Uterus (tissue), 4 donors: ENCODE data around the gene TOR3A. TPM values are rescaled to one million over a fixed set of nuclear protein-coding genes. Genes with fewer than 3 reads are reported as not detected.

Source experiments
- DNase-seq, 2 donors: peaks; one replicate each; pipeline ENCODE4 v3.0.0-alpha.2; 2019 to 2020
- H3K27ac ChIP-seq, 2 donors: fragments of 200-600 bp; sonication (generic); 1 replicate in 1 of 2; 2 replicates in 1 of 2; pipeline ENCODE4 v1.5.1; 2016 to 2018
- H3K27me3 ChIP-seq, 2 donors: fragments of 200-600 bp; sonication (generic); one replicate each; pipeline ENCODE4 v1.5.1; 2018 to 2019; ENCODE audit warnings: control low read depth in 1 of 2
- H3K36me3 ChIP-seq, 2 donors: fragments of 200-600 bp; sonication (generic); one replicate each; pipeline ENCODE4 v1.5.1; 2019; ENCODE audit warnings: control low read depth in 1 of 2
- H3K4me1 ChIP-seq, 2 donors: fragments of 200-600 bp; sonication (generic); one replicate each; pipeline ENCODE4 v1.5.1; 2018 to 2019; ENCODE audit warnings: control low read depth in 1 of 2
- H3K4me3 ChIP-seq, 2 donors: fragments of 200-600 bp; sonication (generic); 1 replicate in 1 of 2; 2 replicates in 1 of 2; pipeline ENCODE4 v1.5.1; 2018 to 2019; ENCODE audit warnings: mild to moderate bottlenecking in 1 of 2
- H3K9me3 ChIP-seq, 2 donors: fragments of 200-600 bp; sonication (generic); one replicate each; pipeline ENCODE4 v1.5.1; 2019; ENCODE audit warnings: control low read depth in 1 of 2
- CTCF ChIP-seq, 4 experiments: fragments of 200-600 bp in 2 of 4; fragments of 450-650 bp in 2 of 4; sonication (generic) in 2 of 4; IDR thresholded peaks; one replicate each; pipeline ENCODE4 v1.5.1; 2016 to 2019; ENCODE audit warnings: antibody characterized with exemption in 4 of 4, mild to moderate bottlenecking in 2 of 4, moderate library complexity in 1 of 4
- POLR2A ChIP-seq, 2 donors: fragments of 450-650 bp; IDR thresholded peaks; one replicate each; pipeline ENCODE4 v1.6.1; 2016; ENCODE audit warnings: antibody characterized with exemption in 2 of 2, mild to moderate bottlenecking in 1 of 2, moderate library complexity in 1 of 2
- intact Hi-C: fragments of 100-400 bp; cut with DNase I; formaldehyde crosslinking; loops from one replicate; pipeline ENCODE4 v1.15.1; 2023; ENCODE audit warnings: low total_unique reads
- total RNA-seq, 4 donors: library from RNA; depleted of rRNA in 3 of 4; stranded (reverse); fragments of >200 nt in 3 of 4; gene quantifications; one replicate each; pipeline versions ENCODE4 v1.1.0 to v1.2.4, GENCODE V29; 2014 to 2023
- donor health status: DM: yes; HTN: yes; CAD: no.

TOR3A gene
- total RNA-seq, 4 donors from 2014 or later = 5.9 to 43.3 (median 13.7) TPM

- intact Hi-C loops = loop anchor here (5.0 kb wide), 1 partner anchor 284 kb away; the partner anchor contains the start of gene AXDND1
- no peak for DNase-seq
- no peak for TF ChIP-seq POLR2A (IDR thresholded peaks at IDR 0.05)
- TF ChIP-seq CTCF (IDR thresholded peaks at IDR 0.05) = no peak
- Histone ChIP-seq H3K9me3 (no peaks in the 10 kb centered on the region), H3K27me3 (no peaks in the 10 kb centered on the region), H3K4me1 (peaks cover 4 to 5% of the 10 kb centered on the region in 2 donors), H3K27ac (no peak overlapping the region), H3K36me3 (no peaks in the 10 kb centered on the region), H3K4me3 (no peak overlapping the region)
Observed at GRCh38 chr1:179083533-179083932, 1.7 kb downstream of the TOR3A start.

- no peak for DNase-seq
- no peaks in the 10 kb centered on the region for H3K27me3 ChIP-seq
- no peak for TF ChIP-seq CTCF (IDR thresholded peaks at IDR 0.05)
- no peak for TF ChIP-seq POLR2A (IDR thresholded peaks at IDR 0.05)
- H3K4me3 ChIP-seq = no peak overlapping the region
- no peaks in the 10 kb centered on the region for H3K9me3 ChIP-seq
- intact Hi-C loops = no loop called here
- H3K36me3 ChIP-seq = no peaks in the 10 kb centered on the region
- peaks cover 0 to 9% of the 10 kb centered on the region in 2 donors for H3K4me1 ChIP-seq
- H3K27ac ChIP-seq = no peak overlapping the region
Observed at GRCh38 chr1:179087665-179088064, 5.8 kb downstream of the TOR3A start.

GRCh38 chr1:179089827-179090482, 8.1 kb downstream of the TOR3A start:
- Histone ChIP-seq H3K27ac (no peak overlapping the region), H3K4me3 (no peak overlapping the region), H3K9me3 (no peaks in the 10 kb centered on the region), H3K27me3 (no peaks in the 10 kb centered on the region), H3K36me3 (no peaks in the 10 kb centered on the region), H3K4me1 (peaks cover 0 to 4% of the 10 kb centered on the region in 2 donors)
- TF ChIP-seq POLR2A (IDR thresholded peaks at IDR 0.05) = no peak
- TF ChIP-seq CTCF (IDR thresholded peaks at IDR 0.05) = no peak
- no peak for DNase-seq
- intact Hi-C loops = no loop called here

- intact Hi-C loops = no loop called here
Observed at GRCh38 chr1:179090522-179090921, 8.7 kb downstream of the TOR3A start.

More at GRCh38 chr1:179090522-179090921, 8.7 kb downstream of the TOR3A start:
- TF ChIP-seq POLR2A (IDR thresholded peaks at IDR 0.05) (no peak), CTCF (IDR thresholded peaks at IDR 0.05) (no peak)
- H3K4me3 ChIP-seq = no peak overlapping the region
- no peaks in the 10 kb centered on the region for H3K27me3 ChIP-seq
- DNase-seq = no peak
- H3K27ac ChIP-seq = no peak overlapping the region
- H3K4me1 ChIP-seq = peaks cover 0 to 4% of the 10 kb centered on the region in 2 donors
- no peaks in the 10 kb centered on the region for H3K9me3 ChIP-seq
- H3K36me3 ChIP-seq = no peaks in the 10 kb centered on the region
